A549 (cell line): ENCODE results near the gene TRMT11.

Source experiments
- BCL3 ChIP-seq: fragments of >200 bp; sonication (Bioruptor Twin); formaldehyde crosslinking; IDR thresholded peaks from 3 replicates; pipeline ENCODE4 v1.6.1; 2016
- CBX2 ChIP-seq: fragments of 200-600 bp; sonication (generic); IDR thresholded peaks from 2 replicates; pipeline ENCODE4 v1.6.1; 2016; ENCODE audit warnings: low read depth, mild to moderate bottlenecking, borderline replicate concordance
- CTCF ChIP-seq: fragments of >200 bp; sonication (Bioruptor Twin); formaldehyde crosslinking; IDR thresholded peaks from 3 replicates; pipeline ENCODE4 v1.5.1; 2016
- ELK1 ChIP-seq: fragments of 150-350 bp; IDR thresholded peaks from 2 replicates; pipeline ENCODE4 v1.6.1; 2014; ENCODE audit warnings: low read depth, mild to moderate bottlenecking, low read length
- ESRRA ChIP-seq: fragments of 150-350 bp; IDR thresholded peaks from 2 replicates; pipeline ENCODE4 v1.6.1; 2014; ENCODE audit warnings: mild to moderate bottlenecking, low read length, borderline replicate concordance
- KDM1A ChIP-seq: fragments of 200-600 bp; sonication (generic); IDR thresholded peaks from 2 replicates; pipeline ENCODE4 v1.6.1; 2016; ENCODE audit warnings: low read depth, mild to moderate bottlenecking
- MAX ChIP-seq: IDR thresholded peaks from 2 replicates; pipeline ENCODE4 v1.6.1; 2012
- PBX3 ChIP-seq: IDR thresholded peaks from 2 replicates; pipeline ENCODE4 v1.6.1; 2012
- POLR2A ChIP-seq: IDR thresholded peaks from 2 replicates; pipeline ENCODE4 v1.6.1; 2012; ENCODE audit warnings: mild to moderate bottlenecking, low read length
- RAD21 ChIP-seq, 2 experiments: fragments of >200 bp in 1 of 2; sonication (Bioruptor Twin) in 1 of 2; formaldehyde crosslinking in 1 of 2; IDR thresholded peaks in 1 of 2; conservative IDR thresholded peaks in 1 of 2; 2 replicates in 1 of 2; 3 replicates in 1 of 2; pipeline ENCODE4 v1.6.1; 2012 to 2018; ENCODE audit warnings: inconsistent platforms in 1 of 2
- RCOR1 ChIP-seq: fragments of 150-350 bp; IDR thresholded peaks from 2 replicates; pipeline ENCODE4 v1.6.1; 2014; ENCODE audit warnings: antibody characterized with exemption, low read length, low read depth

GRCh38 chr6:126086560-126086959, 100.2 kb downstream of the TRMT11 start:
- TF ChIP-seq CTCF (no peak), CBX2 (no peak), RCOR1 (no peak), PBX3 (no peak), POLR2A (no peak), BCL3 (no peak), KDM1A (no peak), MAX (no peak), RAD21 (conservative IDR thresholded peaks at IDR 0.05 in 1 of 2, IDR thresholded peaks at IDR 0.05 in 1 of 2) (no peak), ELK1 (no peak), ESRRA (no peak)
